Stimulated activated CD8-positive, alpha-beta memory T cell treated with anti-CD3 and anti-CD28 coated beads, Interleukin-7, amount 100 ng/mL, for 4 hours (primary cell): ENCODE data around the gene RBMS3.
"Not testable (repeated sequence)": the region's sequence is repeated elsewhere in the genome, so short reads cannot be mapped to it uniquely, and the experiment has no call there.

Experiments
- DNase-seq, 2 donors: peaks; one replicate each; pipeline ENCODE4 v3.0.0-alpha.2; 2020; ENCODE audit warnings: low read depth in 2 of 2

The RBMS3 gene

GRCh38 chr3:29385046-29385830 is 104.4 kb downstream of the RBMS3 start:
- DNase-seq, result no peak

- no peak for DNase-seq
Measured at GRCh38 chr3:29389362-29389761, 108.5 kb downstream of the RBMS3 start.

GRCh38 chr3:29392625-29393388 is 111.9 kb downstream of the RBMS3 start:
- no peak for DNase-seq

GRCh38 chr3:29393946-29394345 is 113.1 kb downstream of the RBMS3 start:
- DNase-seq, result not testable (repeated sequence)

GRCh38 chr3:29397406-29397805 is 116.5 kb downstream of the RBMS3 start:
- DNase-seq, result no peak

- no peak for DNase-seq
Measured at GRCh38 chr3:29398787-29399186, 117.9 kb downstream of the RBMS3 start.

- no peak for DNase-seq
Measured at GRCh38 chr3:29406291-29406832, 125.5 kb downstream of the RBMS3 start.

- no peak for DNase-seq
Measured at GRCh38 chr3:29408676-29409075, 127.8 kb downstream of the RBMS3 start.

- no peak for DNase-seq
Measured at GRCh38 chr3:29409409-29409808, 128.5 kb downstream of the RBMS3 start.

GRCh38 chr3:29410220-29410619 is 129.3 kb downstream of the RBMS3 start:
- no peak for DNase-seq

- DNase-seq, result no peak
Measured at GRCh38 chr3:29410660-29411405, 130.0 kb downstream of the RBMS3 start.

GRCh38 chr3:29412110-29412509 is 131.2 kb downstream of the RBMS3 start:
- DNase-seq, result no peak

- no peak for DNase-seq
Measured at GRCh38 chr3:29414468-29415224, 133.8 kb downstream of the RBMS3 start.

GRCh38 chr3:29415482-29416223 is 134.8 kb downstream of the RBMS3 start:
- no peak for DNase-seq

- DNase-seq, result no peak
Measured at GRCh38 chr3:29416514-29416913, 135.6 kb downstream of the RBMS3 start.

- no peak for DNase-seq
Measured at GRCh38 chr3:29420106-29420505, 139.2 kb downstream of the RBMS3 start.

GRCh38 chr3:29426302-29427226 is 145.7 kb downstream of the RBMS3 start:
- DNase-seq, result no peak

- no peak for DNase-seq
Measured at GRCh38 chr3:29427266-29428103, 146.6 kb downstream of the RBMS3 start.
